Endometrial microvascular endothelial cells (primary cell): Measurements from ENCODE around the gene UNC80. TPM values are rescaled to one million over a fixed set of nuclear protein-coding genes. Genes with fewer than 3 reads are reported as not detected.

Source experiments
- in situ Hi-C: cut with HindIII; loops from 2 replicates; pipeline ENCODE4 v1.10.0; 2017; ENCODE audit warnings: low sequenced_read_pairs, low pct_unique_long_range_greater_than_20kb; ENCODE audit errors: inconsistent ontology term
- total RNA-seq: library from RNA; depleted of rRNA; stranded (reverse); fragments of >200 nt; gene quantifications from one replicate; pipeline ENCODE4 v1.2.3, GENCODE V29; 2015; ENCODE audit errors: inconsistent ontology term

UNC80 gene, protein sequence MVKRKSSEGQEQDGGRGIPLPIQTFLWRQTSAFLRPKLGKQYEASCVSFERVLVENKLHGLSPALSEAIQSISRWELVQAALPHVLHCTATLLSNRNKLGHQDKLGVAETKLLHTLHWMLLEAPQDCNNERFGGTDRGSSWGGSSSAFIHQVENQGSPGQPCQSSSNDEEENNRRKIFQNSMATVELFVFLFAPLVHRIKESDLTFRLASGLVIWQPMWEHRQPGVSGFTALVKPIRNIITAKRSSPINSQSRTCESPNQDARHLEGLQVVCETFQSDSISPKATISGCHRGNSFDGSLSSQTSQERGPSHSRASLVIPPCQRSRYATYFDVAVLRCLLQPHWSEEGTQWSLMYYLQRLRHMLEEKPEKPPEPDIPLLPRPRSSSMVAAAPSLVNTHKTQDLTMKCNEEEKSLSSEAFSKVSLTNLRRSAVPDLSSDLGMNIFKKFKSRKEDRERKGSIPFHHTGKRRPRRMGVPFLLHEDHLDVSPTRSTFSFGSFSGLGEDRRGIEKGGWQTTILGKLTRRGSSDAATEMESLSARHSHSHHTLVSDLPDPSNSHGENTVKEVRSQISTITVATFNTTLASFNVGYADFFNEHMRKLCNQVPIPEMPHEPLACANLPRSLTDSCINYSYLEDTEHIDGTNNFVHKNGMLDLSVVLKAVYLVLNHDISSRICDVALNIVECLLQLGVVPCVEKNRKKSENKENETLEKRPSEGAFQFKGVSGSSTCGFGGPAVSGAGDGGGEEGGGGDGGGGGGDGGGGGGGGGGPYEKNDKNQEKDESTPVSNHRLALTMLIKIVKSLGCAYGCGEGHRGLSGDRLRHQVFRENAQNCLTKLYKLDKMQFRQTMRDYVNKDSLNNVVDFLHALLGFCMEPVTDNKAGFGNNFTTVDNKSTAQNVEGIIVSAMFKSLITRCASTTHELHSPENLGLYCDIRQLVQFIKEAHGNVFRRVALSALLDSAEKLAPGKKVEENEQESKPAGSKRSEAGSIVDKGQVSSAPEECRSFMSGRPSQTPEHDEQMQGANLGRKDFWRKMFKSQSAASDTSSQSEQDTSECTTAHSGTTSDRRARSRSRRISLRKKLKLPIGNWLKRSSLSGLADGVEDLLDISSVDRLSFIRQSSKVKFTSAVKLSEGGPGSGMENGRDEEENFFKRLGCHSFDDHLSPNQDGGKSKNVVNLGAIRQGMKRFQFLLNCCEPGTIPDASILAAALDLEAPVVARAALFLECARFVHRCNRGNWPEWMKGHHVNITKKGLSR (N-terminal part only)
- not detected for total RNA-seq

DNA sequence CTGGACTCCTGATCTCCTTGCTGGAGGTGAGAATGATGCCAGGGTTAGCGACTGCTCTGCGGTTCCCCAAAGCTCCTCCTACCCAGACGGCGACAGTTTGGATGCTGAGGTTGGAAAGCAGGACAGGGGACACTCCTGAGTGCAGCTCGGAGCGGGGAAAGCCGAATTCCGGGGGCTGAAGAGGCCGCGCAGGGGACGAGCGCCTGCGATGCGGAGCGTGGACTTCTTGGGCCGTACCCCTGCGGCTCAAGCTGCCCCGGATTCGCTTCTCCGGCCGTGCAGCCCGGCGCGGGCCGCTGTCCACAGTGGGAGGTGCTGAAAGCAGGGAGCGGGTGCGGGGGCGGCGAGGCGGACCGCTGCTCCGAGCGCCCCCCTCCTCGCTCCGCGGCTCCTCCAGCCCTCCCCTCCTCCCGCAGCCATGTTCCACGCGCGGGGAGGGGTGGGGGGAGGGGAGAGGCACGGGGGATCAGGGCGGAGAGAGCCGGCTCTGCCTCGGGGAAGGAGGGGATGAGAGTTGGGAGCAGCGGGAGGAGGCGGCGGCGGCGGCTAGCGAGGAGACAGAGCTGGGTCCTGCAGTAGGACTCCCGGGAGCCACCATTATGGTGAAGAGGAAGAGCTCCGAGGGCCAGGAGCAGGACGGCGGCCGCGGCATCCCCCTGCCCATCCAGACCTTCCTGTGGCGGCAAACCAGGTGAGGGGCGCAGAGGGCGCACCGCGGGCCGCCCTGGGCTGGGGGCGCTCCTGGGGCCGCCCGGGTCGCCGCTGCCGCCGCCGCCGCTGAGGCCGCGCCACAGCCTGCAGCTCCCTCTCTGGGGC, at the start of gene UNC80:
Gene UNC80, plus strand, starts transcription at position 359 of the 816 bp plus-strand sequence. Its CDS starts 241 bp downstream, at position 600.
- in situ Hi-C loops, result no loop called here

DNA sequence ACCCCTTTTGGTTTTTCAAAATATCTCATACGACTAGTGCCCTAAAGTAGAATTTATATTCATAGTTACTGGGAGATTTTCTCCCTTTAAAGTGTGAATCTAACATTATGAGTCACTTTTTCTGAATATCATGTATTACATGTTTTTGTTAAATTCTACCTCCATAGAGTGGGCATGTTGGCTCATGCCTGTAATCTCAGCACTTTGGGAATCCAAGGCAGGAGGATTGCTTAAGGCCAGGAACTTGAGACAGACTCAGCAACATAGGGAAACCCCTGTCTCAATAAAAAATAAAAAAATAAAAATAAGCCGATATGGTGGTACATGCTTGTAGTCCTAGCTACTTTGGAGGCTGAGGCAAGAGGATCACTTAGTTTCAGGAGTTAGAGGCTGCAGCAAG, 45.3 kb upstream of the UNC80 start:
- in situ Hi-C loops, result no loop called here

DNA sequence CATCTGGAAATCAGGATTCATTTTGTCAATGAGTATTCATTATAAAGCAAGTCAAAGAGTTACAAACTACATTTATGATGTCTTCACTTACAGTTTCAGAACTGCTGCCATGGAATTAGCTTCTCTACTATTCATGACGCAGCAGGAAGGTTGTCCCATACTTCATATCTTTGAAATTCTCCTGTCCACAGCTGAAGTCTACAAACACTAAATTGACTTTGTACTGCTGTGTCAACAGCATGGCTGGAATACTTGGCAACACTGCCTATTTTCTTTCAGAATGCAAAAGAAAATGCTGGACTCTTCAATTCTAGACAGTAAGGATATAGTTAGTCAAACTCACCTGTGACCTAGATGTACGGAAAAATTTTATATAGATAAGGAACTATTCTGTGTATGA, 44.6 kb upstream of the UNC80 start:
- in situ Hi-C loops, result no loop called here

DNA sequence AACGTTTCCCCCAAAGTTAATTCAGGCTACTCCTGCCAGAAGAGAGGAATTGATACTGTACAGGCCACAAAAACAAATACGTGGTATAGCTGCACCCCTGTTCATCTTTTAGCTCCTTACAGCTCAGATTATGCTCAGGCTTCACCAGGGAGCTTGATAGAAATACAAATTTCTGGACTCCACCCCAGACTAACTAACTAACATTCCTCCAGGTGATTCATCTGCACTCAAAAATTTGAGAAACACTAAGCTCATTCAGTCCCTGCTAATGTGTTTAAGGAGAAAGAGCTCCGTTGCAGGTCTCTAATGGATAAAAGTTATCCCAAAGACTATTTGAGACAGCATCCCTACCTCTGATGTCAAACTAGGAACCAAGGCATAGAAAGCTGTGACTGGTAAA, 36.8 kb upstream of the UNC80 start:
- in situ Hi-C loops, result no loop called here

DNA sequence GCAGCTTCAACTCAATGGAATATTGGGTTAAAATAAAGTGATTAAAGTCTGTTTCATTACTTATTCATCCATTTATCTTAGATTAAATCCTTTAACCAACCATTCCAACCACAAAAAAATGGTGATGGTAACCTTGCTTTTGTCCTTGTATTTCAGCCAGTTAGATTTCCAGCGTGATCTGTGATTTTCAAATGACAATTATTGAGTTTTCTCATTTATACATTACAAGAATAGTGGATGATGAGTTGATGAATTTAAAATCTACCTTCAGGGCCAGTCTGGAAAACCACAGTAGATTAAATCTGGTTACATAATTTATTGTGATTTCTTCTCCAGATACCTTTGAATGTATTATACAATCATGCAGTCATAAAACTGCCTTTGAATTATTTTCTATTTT, 29.7 kb upstream of the UNC80 start:
- in situ Hi-C loops, result no loop called here

DNA sequence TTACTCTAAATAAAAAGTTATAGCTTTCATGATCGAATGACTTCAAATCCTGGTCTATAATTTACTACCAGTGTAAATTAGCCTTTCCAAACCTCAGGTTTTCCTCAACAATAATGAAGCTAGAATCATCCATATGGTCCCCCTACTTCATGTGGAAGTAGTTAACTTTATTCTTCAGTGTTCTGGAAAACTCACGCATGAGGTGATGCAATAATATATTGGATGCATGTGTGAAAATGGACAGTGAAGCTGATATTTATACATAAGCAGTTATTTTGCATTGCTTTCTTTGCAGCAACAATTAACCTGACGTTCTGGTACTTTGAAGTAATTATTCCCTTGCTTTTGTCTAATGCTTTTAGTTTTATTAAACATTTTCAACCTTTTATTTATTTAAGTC, 18.6 kb upstream of the UNC80 start:
- in situ Hi-C loops, result no loop called here

DNA sequence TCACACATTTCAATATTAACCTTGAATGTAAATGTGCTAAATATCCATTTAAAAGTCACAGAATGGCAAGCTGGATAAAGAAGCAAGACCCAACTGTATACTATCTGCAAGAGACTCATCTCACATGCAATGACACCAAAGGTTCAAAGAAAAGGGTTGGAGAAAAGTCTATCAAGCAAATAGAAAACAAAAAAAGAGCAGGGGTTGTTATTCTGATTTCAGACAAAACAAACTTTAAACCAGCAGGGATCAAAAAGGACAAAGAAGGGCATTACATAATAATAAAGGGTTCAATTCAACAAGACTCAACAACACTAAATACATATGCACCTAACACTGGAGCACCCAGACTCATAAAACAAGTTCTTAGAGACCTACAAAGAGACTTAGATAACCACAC, 14.5 kb upstream of the UNC80 start:
- in situ Hi-C loops, result no loop called here

DNA sequence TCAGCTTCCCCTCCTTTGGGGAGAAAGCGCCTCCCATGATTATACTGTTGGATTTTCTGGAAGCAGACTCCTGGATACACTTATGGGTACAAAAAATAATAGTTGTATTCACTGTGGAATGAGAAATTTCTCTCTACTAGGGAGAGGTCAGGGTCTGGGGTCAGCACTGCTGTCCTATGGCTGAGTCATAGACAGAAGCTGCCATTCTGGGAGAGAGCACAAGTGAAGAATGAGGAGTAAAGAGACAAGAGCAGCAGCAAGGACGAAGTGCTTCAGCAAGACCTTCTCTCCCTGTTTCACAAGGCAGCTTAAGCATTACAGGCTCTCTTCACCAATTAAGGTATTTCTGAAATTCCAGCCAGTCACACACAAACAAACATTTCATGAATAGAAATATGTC, 10.1 kb upstream of the UNC80 start:
- in situ Hi-C loops, result no loop called here

DNA sequence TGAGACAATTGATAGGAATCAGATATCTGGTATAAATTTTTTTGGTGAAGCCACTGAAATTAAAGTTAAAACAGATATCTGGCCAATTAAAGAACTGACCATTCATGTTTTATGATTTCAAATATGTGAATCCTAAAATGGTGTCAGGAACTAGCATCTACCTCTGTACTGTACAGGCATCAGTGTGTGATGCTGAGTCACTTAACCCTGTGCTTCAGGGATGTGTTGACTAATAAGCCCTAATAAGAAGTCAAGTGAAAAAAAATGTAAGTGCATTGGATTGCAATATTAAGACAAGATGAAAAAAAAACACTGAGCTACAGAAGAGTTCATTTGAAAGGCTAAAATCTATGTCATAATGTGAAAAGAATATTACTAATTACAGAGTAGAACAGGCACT, 9.1 kb upstream of the UNC80 start:
- in situ Hi-C loops, result no loop called here

DNA sequence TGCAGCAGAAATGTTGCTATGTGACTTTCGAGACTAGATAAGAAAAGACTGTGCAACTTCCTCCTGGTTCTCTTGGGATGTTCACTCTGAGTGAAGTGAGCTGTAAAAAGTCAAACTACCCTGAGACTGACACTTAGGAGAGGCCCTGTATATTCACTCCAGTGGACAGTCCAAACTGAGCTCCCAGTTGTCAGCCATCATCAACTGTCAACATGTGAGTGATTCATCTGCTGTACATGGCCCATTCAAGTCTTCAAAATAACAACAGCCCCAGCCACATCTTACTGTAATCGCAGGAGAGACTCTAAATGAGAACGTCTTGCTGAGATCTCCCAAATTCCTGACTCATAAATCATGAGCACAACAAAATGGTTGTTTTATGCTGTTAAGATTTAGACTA, 8.5 kb upstream of the UNC80 start:
- in situ Hi-C loops, result no loop called here

DNA sequence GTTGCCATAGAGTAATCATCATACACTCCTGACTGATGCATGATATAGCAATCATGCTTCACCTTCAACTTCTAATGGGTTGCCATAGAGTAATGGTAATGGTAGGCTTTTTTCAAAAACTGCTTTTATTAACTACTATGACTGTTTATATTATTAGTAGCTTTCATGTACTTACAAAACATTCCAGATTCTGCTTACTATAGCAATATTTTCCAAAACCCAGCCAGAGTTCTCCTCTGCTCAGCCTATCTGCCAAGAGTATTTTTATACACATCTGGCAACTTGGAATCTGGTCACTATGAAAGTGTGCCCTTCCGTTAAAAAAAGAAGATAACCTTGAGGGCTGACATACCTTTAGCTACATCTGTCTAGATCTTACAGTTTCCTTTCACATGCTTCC, 5.0 kb upstream of the UNC80 start:
- in situ Hi-C loops, result no loop called here

DNA sequence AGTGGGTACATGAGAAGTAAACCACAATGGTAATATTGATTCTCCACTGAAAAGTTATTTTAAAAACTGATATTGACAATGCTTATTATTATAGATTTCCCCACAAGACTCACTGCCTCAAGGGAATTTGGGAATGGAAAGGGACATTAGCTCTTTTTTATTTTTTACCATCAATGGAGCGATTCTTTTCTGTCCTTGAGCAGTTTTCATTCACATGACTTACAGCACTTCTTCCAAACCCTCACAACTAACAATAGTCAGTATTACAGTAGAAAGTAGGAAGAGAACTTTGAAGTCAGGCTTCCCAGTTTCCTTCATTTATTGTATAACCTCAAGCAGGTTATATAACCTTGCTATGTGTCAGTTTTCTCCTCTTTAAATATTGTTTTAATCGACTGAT, 4.3 kb upstream of the UNC80 start:
- in situ Hi-C loops, result no loop called here

DNA sequence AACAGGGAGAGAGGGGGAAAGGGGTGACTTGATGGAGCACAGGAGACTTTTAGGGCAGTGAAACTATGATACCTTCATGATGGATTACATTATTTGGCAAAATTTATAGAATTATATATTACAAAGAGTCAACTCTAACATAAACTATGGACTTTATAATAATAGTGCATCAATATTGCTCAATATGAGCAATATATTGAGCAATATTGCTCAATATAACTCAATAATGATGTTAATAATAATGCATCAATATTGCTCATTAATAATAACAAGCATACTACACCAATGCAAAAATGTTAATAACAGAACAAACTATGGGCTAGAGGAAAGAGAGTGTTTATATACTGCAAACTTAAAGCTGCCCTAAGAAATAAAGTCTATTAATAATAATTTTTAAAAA, 3.1 kb upstream of the UNC80 start:
- in situ Hi-C loops, result no loop called here

DNA sequence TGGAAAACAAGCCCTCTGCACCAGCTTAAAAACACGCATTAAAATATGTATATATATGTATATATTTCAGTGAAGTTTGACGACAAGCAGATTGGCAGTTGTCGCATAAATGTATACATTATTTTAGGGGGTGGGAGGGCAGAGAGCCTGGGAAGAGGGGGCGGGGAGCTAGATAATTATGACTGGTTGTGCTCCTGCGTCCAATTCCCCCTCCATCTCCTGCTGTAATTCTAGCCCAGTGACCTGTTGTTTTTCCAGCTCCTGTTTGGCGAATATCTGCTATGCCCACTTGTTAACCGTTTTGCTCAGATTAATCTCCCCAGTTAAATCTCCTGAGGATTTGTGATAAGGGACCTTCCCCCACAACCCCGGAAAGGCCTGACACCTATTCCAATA, 656 bp downstream of the UNC80 start:
- in situ Hi-C loops, result no loop called here

DNA sequence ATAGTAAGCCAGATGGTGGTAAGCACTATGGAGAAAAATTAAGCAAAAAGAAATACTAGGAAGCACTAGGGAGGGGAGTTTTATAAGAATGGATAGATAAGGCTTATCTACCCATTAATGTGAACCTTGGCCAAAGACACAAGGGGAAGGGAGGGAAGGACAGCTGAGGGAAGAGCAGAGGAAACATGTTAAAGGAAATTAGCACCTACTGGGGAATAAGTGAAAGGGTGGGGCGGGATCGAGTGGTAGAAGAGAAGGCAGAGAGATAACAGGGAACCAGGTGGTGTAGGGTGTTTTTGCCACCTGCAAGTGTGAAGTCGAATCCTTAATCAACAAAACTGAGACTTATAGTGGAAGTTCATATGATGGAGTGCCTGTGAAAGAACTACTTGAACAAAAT, 1.7 kb downstream of the UNC80 start:
- in situ Hi-C loops, result no loop called here

DNA sequence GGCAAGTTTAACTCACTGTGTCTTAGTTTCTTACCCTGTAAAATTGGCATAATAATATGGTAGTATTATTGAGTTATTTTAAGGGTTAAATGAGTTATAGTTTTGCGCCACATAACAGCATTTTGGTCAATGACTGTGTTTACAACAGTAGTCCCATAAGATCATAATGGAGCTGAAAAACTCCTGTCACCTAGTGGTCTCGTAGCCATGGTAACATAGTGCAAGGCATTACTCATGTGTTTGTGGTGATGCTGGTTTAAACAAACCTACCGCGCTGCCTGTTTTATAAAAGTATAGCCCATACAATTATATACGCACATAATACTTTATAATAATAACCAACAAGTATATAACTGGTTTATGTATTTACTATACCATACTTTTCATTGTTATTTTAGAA, 15.8 kb downstream of the UNC80 start:
- in situ Hi-C loops, result no loop called here

DNA sequence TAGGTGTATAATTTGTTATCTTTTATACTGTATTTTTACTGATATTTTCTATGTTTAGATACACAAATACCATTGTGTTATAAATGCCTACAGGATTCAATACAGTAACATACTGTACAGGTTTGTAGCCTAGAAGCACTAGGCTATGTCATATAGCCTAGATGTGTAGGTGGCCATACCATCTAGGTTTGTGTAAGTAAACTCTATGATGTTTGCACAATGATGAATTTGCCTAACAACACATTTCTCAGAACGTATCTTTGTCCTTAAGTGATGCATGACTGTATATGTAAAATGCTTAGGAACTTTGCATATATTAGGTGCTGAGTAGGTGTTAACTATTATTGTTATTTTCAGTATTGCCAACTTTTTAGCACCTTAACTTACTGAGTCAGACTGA, 17.3 kb downstream of the UNC80 start:
- in situ Hi-C loops, result no loop called here

DNA sequence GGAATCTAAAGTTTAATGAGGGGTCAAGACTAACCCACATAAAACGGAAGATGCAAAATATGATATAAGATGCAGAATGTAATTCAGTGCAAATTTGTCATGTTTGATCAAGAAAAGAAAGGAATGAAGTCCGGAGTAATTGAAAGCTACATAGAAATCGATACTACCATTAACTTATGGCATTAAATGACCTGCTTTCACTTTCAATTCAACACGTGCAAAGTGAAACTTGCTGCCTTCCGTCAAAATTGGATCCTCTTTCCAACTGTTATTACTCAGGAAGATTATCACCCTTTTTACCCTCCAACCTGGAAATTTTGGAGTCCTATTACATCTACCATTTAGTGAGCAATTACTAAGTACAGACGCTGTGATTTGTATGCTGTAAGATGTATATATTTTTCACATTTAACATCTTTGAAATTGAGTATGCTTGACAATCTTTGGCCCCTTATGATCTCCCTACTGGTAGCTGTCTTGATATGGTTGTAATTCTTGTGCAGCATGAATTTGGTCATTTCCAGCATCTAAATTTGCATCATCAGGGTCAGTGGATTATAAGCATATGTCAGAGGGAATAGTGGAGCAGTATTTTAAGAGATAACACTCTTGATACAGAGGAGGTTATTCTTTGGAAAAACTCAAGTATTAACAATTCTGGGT, 18.6 kb downstream of the UNC80 start:
- in situ Hi-C loops, result no loop called here
